H9 (cell line): Measurements from ENCODE around the gene FOXG1. TPM values are rescaled to one million over a fixed set of nuclear protein-coding genes. Genes with fewer than 3 reads are reported as not detected.

Experiments
- DNase-seq: peaks from one replicate; pipeline ENCODE4 v3.0.0-alpha.2; 2017
- H2AFZ ChIP-seq: one replicate; pipeline ENCODE4 v1.6.1; 2013; ENCODE audit warnings: mild to moderate bottlenecking, low read length, control low read depth, moderate library complexity
- H2AK5ac ChIP-seq: 2 replicates; pipeline ENCODE4 v1.6.1; 2013; ENCODE audit warnings: low read length, control low read depth, mixed read lengths; ENCODE audit not compliant: insufficient read length
- H2BK120ac ChIP-seq: one replicate; pipeline ENCODE4 v1.6.1; 2013; ENCODE audit warnings: low read depth, mild to moderate bottlenecking, low read length, control low read depth, inconsistent platforms; ENCODE audit not compliant: poor library complexity, severe bottlenecking
- H2BK12ac ChIP-seq: 2 replicates; pipeline ENCODE4 v1.6.1; 2013; ENCODE audit warnings: low read length, control low read depth, mixed read lengths, low read depth; ENCODE audit not compliant: insufficient read length
- H2BK15ac ChIP-seq: 2 replicates; pipeline ENCODE4 v1.6.1; 2013; ENCODE audit warnings: low read depth, low read length, control low read depth
- H2BK20ac ChIP-seq: one replicate; pipeline ENCODE4 v1.6.1; 2013; ENCODE audit warnings: low read depth, mild to moderate bottlenecking, low read length, control low read depth, inconsistent platforms; ENCODE audit not compliant: poor library complexity, severe bottlenecking
- H2BK5ac ChIP-seq: 2 replicates; pipeline ENCODE4 v1.6.1; 2013; ENCODE audit warnings: low read length, control low read depth, mixed read lengths; ENCODE audit not compliant: insufficient read length
- H3K14ac ChIP-seq: 2 replicates; pipeline ENCODE4 v1.6.1; 2013; ENCODE audit warnings: low read length, control low read depth; ENCODE audit not compliant: insufficient read depth
- H3K18ac ChIP-seq: 2 replicates; pipeline ENCODE4 v1.6.1; 2013; ENCODE audit warnings: low read depth, mild to moderate bottlenecking, mixed read lengths, low read length, control low read depth; ENCODE audit not compliant: insufficient read length
- H3K23ac ChIP-seq: 2 replicates; pipeline ENCODE4 v1.6.1; 2013; ENCODE audit warnings: low read length, control low read depth, mixed read lengths, low read depth; ENCODE audit not compliant: insufficient read length
- H3K23me2 ChIP-seq: 2 replicates; pipeline ENCODE4 v1.6.1; 2013; ENCODE audit warnings: low read depth, mild to moderate bottlenecking, mixed read lengths, low read length, control low read depth; ENCODE audit not compliant: insufficient read length, poor library complexity, severe bottlenecking
- H3K27ac ChIP-seq: 2 replicates; pipeline ENCODE4 v1.5.1; 2013; ENCODE audit warnings: low read length, control low read depth, mixed read lengths, low read depth; ENCODE audit not compliant: insufficient read length
- H3K27me3 ChIP-seq: 2 replicates; pipeline ENCODE4 v1.6.1; 2013; ENCODE audit warnings: low read length, control low read depth, inconsistent platforms; ENCODE audit not compliant: insufficient read depth
- H3K4ac ChIP-seq: 2 replicates; pipeline ENCODE4 v1.6.1; 2013; ENCODE audit warnings: low read depth, mild to moderate bottlenecking, control low read depth, inconsistent platforms, low read length, moderate library complexity
- H3K4me1 ChIP-seq: 2 replicates; pipeline ENCODE4 v1.6.1; 2013; ENCODE audit warnings: low read length, control low read depth, inconsistent platforms; ENCODE audit not compliant: insufficient read depth
- H3K4me2 ChIP-seq: 2 replicates; pipeline ENCODE4 v1.6.1; 2013; ENCODE audit warnings: low read length, control low read depth, mixed read lengths; ENCODE audit not compliant: insufficient read length, insufficient read depth
- H3K56ac ChIP-seq: 2 replicates; pipeline ENCODE4 v1.6.1; 2013; ENCODE audit warnings: low read depth, mild to moderate bottlenecking, mixed read lengths, low read length, control low read depth; ENCODE audit not compliant: insufficient read length
- H3K79me1 ChIP-seq: 2 replicates; pipeline ENCODE4 v1.6.1; 2013; ENCODE audit warnings: low read depth, mild to moderate bottlenecking, moderate library complexity, low read length, control low read depth, inconsistent platforms; ENCODE audit not compliant: insufficient read depth, poor library complexity, severe bottlenecking
- H3K79me2 ChIP-seq: 2 replicates; pipeline ENCODE4 v1.6.1; 2013; ENCODE audit warnings: low read length, control low read depth, inconsistent platforms; ENCODE audit not compliant: insufficient read depth
- H3K9ac ChIP-seq: 2 replicates; pipeline ENCODE4 v1.6.1; 2013; ENCODE audit warnings: low read length, control low read depth, mixed read lengths; ENCODE audit not compliant: insufficient read length; ENCODE audit errors: extremely low read depth
- H3K9me3 ChIP-seq: one replicate; pipeline ENCODE4 v1.6.1; 2013; ENCODE audit warnings: low read depth, low read length, inconsistent platforms; ENCODE audit not compliant: control insufficient read depth
- H3T11ph ChIP-seq: one replicate; pipeline ENCODE4 v1.6.1; 2013; ENCODE audit warnings: mild to moderate bottlenecking, low read length, control low read depth, inconsistent platforms
- H4K20me1 ChIP-seq: one replicate; pipeline ENCODE4 v1.6.1; 2013; ENCODE audit not compliant: control insufficient read depth, insufficient read length, insufficient read depth
- H4K5ac ChIP-seq: 2 replicates; pipeline ENCODE4 v1.6.1; 2013; ENCODE audit warnings: low read depth, mild to moderate bottlenecking, mixed read lengths, low read length, control low read depth; ENCODE audit not compliant: insufficient read length
- H4K8ac ChIP-seq: replicated peaks from 2 replicates; pipeline ENCODE4 v1.6.1; 2013; ENCODE audit warnings: low read length, control low read depth, mixed read lengths, low read depth; ENCODE audit not compliant: insufficient read length
- H4K91ac ChIP-seq: 2 replicates; pipeline ENCODE4 v1.6.1; 2013; ENCODE audit warnings: low read depth, mild to moderate bottlenecking, moderate library complexity, mixed read lengths, low read length, control low read depth; ENCODE audit not compliant: insufficient read length
- H3K27ac Mint-ChIP-seq, 3 experiments: 2 replicates in 2 of 3; 3 replicates in 1 of 3; pipeline ENCODE4 v1.8.0; 2020 to 2021; ENCODE audit warnings: mixed read lengths in 3 of 3, mild to moderate bottlenecking in 1 of 3, moderate library complexity in 1 of 3
- H3K27me3 Mint-ChIP-seq: 2 replicates; pipeline ENCODE4 v1.8.0; 2021; ENCODE audit warnings: low read depth, mild to moderate bottlenecking, moderate library complexity, mixed read lengths
- H3K36me3 Mint-ChIP-seq, 3 experiments: 2 replicates in 2 of 3; 3 replicates in 1 of 3; pipeline ENCODE4 v1.8.0; 2020 to 2021; ENCODE audit warnings: low read depth in 3 of 3, mixed read lengths in 3 of 3; ENCODE audit not compliant: insufficient read depth in 1 of 3
- H3K4me1 Mint-ChIP-seq, 2 experiments: 2 replicates each; pipeline ENCODE4 v1.8.0; 2020; ENCODE audit warnings: mixed read lengths in 2 of 2
- H3K4me3 Mint-ChIP-seq, 2 experiments: 2 replicates in 1 of 2; 3 replicates in 1 of 2; pipeline ENCODE4 v1.8.0; 2020 to 2021; ENCODE audit warnings: mild to moderate bottlenecking in 2 of 2, mixed read lengths in 2 of 2, moderate library complexity in 1 of 2
- H3K9me3 Mint-ChIP-seq, 2 experiments: 2 replicates in 1 of 2; 3 replicates in 1 of 2; pipeline ENCODE4 v1.8.0; 2020; ENCODE audit warnings: mild to moderate bottlenecking in 2 of 2, mixed read lengths in 2 of 2, moderate library complexity in 1 of 2
- WGBS: extraction: QIAGEN DNeasy Blood & Tissue Kit; methylation state at CpG from one replicate; pipeline ENCODE4 v1.1.7; 2013; ENCODE audit warnings: missing lambda C conversion rate, low lambda C conversion rate, mixed read lengths; ENCODE audit not compliant: insufficient read length; ENCODE audit errors: extremely low coverage; 5-methylcytosine and 5-hydroxymethylcytosine counted together
- total RNA-seq: library from RNA; stranded (reverse); gene quantifications from 2 replicates; pipeline ENCODE4 v1.2.1, GENCODE V29; 2021
- TF ChIP-seq, protein P1 (sequence below): fragments of 200-600 bp; sonication (generic); conservative IDR thresholded peaks from 3 replicates; pipeline ENCODE4 v1.8.0; 2021; ENCODE audit warnings: antibody characterized with exemption, mild to moderate bottlenecking

The FOXG1 gene
- total RNA-seq, 1 experiment from 2014 or later: 0.11 TPM

DNA sequence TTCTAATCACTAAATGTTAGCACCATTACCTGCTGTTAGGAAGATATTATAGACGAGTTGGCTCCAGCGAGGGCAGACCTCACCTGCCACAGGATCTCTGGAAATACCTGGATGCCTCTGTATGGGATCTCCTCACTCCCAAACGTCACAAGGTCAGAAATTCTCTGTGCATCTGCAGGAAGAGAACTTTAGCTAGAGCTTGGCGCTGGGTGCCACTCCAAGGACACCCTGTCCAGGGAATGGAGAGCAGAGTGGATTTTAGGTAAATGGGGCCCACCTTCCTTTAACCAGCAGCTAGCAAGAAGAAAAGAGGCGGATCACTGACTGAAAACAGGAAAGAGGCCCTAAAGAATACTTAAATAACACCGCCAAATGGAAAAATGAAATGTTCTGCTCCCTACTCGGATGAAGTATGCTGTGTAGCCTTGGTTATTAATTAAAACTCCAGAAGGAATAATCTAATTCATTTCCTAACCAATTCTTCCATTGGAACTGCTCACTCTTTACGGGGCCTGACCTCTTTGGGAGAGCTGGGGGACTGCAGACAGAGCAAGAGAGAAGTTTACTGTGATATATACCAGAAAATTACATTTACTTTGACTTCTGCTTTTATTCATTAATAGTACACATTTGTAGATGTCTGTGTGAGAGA, 4.2 kb upstream of the FOXG1 start:
- Histone ChIP-seq H3T11ph (no peak overlapping the region), H3K23me2 (peaks cover 10% of the 10 kb centered on the region), H4K91ac (no peak overlapping the region), H3K18ac (no peak overlapping the region), H2BK5ac (no peak overlapping the region), H3K27me3 (peaks cover 77% of the 10 kb centered on the region), H3K9ac (no peak overlapping the region), H3K4ac (no peak overlapping the region), H3K4me2 (no peak overlapping the region), H3K9me3 (no peaks in the 10 kb centered on the region), H2AFZ (no peak overlapping the region), H3K79me2 (no peaks in the 10 kb centered on the region), H3K79me1 (no peaks in the 10 kb centered on the region), H4K5ac (no peak overlapping the region), H2BK20ac (no peak overlapping the region), H4K20me1 (no peaks in the 10 kb centered on the region), H2BK12ac (no peak overlapping the region), H4K8ac (no peak overlapping the region), H2BK120ac (no peak overlapping the region), H2AK5ac (no peak overlapping the region), H3K14ac (no peak overlapping the region), H2BK15ac (no peak overlapping the region), H3K23ac (no peak overlapping the region), H3K4me1 (no peaks in the 10 kb centered on the region), H3K27ac (no peak overlapping the region), H3K56ac (no peak overlapping the region)
- H3K36me3 Mint-ChIP-seq: no peaks in the 10 kb centered on the region
- TF ChIP-seq, protein P1, sequence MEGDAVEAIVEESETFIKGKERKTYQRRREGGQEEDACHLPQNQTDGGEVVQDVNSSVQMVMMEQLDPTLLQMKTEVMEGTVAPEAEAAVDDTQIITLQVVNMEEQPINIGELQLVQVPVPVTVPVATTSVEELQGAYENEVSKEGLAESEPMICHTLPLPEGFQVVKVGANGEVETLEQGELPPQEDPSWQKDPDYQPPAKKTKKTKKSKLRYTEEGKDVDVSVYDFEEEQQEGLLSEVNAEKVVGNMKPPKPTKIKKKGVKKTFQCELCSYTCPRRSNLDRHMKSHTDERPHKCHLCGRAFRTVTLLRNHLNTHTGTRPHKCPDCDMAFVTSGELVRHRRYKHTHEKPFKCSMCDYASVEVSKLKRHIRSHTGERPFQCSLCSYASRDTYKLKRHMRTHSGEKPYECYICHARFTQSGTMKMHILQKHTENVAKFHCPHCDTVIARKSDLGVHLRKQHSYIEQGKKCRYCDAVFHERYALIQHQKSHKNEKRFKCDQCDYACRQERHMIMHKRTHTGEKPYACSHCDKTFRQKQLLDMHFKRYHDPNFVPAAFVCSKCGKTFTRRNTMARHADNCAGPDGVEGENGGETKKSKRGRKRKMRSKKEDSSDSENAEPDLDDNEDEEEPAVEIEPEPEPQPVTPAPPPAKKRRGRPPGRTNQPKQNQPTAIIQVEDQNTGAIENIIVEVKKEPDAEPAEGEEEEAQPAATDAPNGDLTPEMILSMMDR: no peak
- no peak overlapping the region for H3K27ac Mint-ChIP-seq
- peaks cover 22 to 55% of the 10 kb centered on the region in 2 experiments for H3K4me1 Mint-ChIP-seq
- peak overlapping the region in 1 of 2 experiments; percentile 27; a peak in 1 of 5 replicates for H3K4me3 Mint-ChIP-seq
- no CpG with 5 or more reads among the region's 8 CpGs for WGBS
- peaks cover 4 to 7% of the 10 kb centered on the region in 2 experiments for H3K9me3 Mint-ChIP-seq
- peaks cover 97% of the 10 kb centered on the region for H3K27me3 Mint-ChIP-seq
- DNase-seq: no peak
